HepG2 (cell line): Measurements from ENCODE around the gene WDR18. TPM values are rescaled to one million over a fixed set of nuclear protein-coding genes. Genes with fewer than 3 reads are reported as not detected.

ENCODE experiments used
- AGO2 ChIP-seq: fragments of 200-400 bp; formaldehyde crosslinking; optimal IDR thresholded peaks from 2 replicates; pipeline ENCODE3; 2017; ENCODE audit warnings: mild to moderate bottlenecking, low read depth, low read length, moderate library complexity
- KLF16 ChIP-seq, 2 experiments: sonication (generic) in 1 of 2; formaldehyde crosslinking in 1 of 2; IDR thresholded peaks; 2 replicates each; pipeline versions ENCODE4 v1.6.1 to v1.8.0; 2016 to 2023; ENCODE audit warnings: missing genetic modification reagents in 2 of 2, missing compliant biosample characterization in 1 of 2
- NBN ChIP-seq: fragments of 450-650 bp; conservative IDR thresholded peaks from 2 replicates; pipeline ENCODE4 v1.6.1; 2017
- SP4 ChIP-seq: sonication (generic); formaldehyde crosslinking; IDR thresholded peaks from 2 replicates; pipeline ENCODE4 v1.8.1; 2023; ENCODE audit warnings: mild to moderate bottlenecking, missing genetic modification reagents
- TAF1 ChIP-seq: sonication (generic); formaldehyde crosslinking; IDR thresholded peaks from 2 replicates; pipeline ENCODE4 v1.4.0; 2020; ENCODE audit warnings: missing genetic modification reagents
- ZNF224 ChIP-seq: sonication (generic); formaldehyde crosslinking; IDR thresholded peaks from 2 replicates; pipeline ENCODE4 v1.5.0; 2020; ENCODE audit warnings: mild to moderate bottlenecking, missing genetic modification reagents
- ZNF230 ChIP-seq: sonication (generic); formaldehyde crosslinking; IDR thresholded peaks from 2 replicates; pipeline ENCODE4 v1.4.0; 2020; ENCODE audit warnings: mild to moderate bottlenecking, missing genetic modification reagents
- ZNF790 ChIP-seq: sonication (generic); formaldehyde crosslinking; IDR thresholded peaks from 2 replicates; pipeline ENCODE4 v1.8.0; 2022; ENCODE audit warnings: missing genetic modification reagents, mild to moderate bottlenecking, borderline replicate concordance
- ZSCAN30 ChIP-seq: sonication (generic); formaldehyde crosslinking; IDR thresholded peaks from 2 replicates; pipeline ENCODE4 v1.5.0; 2020; ENCODE audit warnings: mild to moderate bottlenecking, missing genetic modification reagents
- ZZZ3 ChIP-seq: sonication (generic); formaldehyde crosslinking; IDR thresholded peaks from 2 replicates; pipeline ENCODE4 v1.4.0; 2020; ENCODE audit warnings: missing genetic modification reagents, mild to moderate bottlenecking, borderline replicate concordance
- polyA plus RNA-seq, 8 experiments: library from polyadenylated mRNA; depleted of rRNA in 3 of 8; stranded (reverse) in 7 of 8; unstranded in 1 of 8; fragments of >200 nt; fragmentation: Illumina TruSeq in 4 of 8; extraction: Trizol in 4 of 8; gene quantifications; 2 replicates each; pipeline versions ENCODE4 v1.2.1 to v1.2.3, GENCODE V29; 2011 to 2016; ENCODE audit warnings: low read depth in 4 of 8, missing spikeins in 1 of 8, mixed read lengths in 1 of 8; ENCODE audit not compliant: insufficient read depth in 1 of 8
- total RNA-seq, 5 experiments: library from RNA; depleted of rRNA; stranded (reverse); fragments of >200 nt; fragmentation: Illumina TruSeq; extraction: Trizol; gene quantifications; 2 replicates each; pipeline ENCODE4 v1.2.3, GENCODE V29; 2016; ENCODE audit warnings: low read depth in 1 of 5
- TF ChIP-seq, protein P1 (sequence below): sonication (generic); formaldehyde crosslinking; IDR thresholded peaks from 2 replicates; pipeline ENCODE4 v1.4.0; 2020; ENCODE audit warnings: mild to moderate bottlenecking, missing genetic modification reagents
- TF ChIP-seq, protein P2 (sequence below): IDR thresholded peaks from 2 replicates; pipeline ENCODE4 v1.6.1; 2016; ENCODE audit warnings: low read depth, control low read depth
- TF ChIP-seq, protein P3 (sequence below): sonication (generic); formaldehyde crosslinking; IDR thresholded peaks from 2 replicates; pipeline ENCODE4 v1.8.1; 2023; ENCODE audit warnings: mild to moderate bottlenecking, moderate library complexity, missing genetic modification reagents
- TF ChIP-seq, protein P4 (sequence below): IDR thresholded peaks from 2 replicates; pipeline ENCODE4 v1.6.1; 2012; ENCODE audit warnings: inconsistent platforms
- TF ChIP-seq, protein P5 (sequence below): sonication (generic); formaldehyde crosslinking; IDR thresholded peaks from 2 replicates; pipeline ENCODE4 v1.8.0; 2022; ENCODE audit warnings: mild to moderate bottlenecking, missing genetic modification reagents, moderate library complexity
- TF ChIP-seq, protein P6 (sequence below): sonication (generic); formaldehyde crosslinking; IDR thresholded peaks from 2 replicates; pipeline ENCODE4 v1.5.0; 2020; ENCODE audit warnings: missing genetic modification reagents

The WDR18 gene
- total and polyA plus RNA-seq, 2 of the 13 experiments (the other 11 are each of a cell fraction or from before 2014, with no cell fraction given) = 36.4 to 47.6 TPM

DNA sequence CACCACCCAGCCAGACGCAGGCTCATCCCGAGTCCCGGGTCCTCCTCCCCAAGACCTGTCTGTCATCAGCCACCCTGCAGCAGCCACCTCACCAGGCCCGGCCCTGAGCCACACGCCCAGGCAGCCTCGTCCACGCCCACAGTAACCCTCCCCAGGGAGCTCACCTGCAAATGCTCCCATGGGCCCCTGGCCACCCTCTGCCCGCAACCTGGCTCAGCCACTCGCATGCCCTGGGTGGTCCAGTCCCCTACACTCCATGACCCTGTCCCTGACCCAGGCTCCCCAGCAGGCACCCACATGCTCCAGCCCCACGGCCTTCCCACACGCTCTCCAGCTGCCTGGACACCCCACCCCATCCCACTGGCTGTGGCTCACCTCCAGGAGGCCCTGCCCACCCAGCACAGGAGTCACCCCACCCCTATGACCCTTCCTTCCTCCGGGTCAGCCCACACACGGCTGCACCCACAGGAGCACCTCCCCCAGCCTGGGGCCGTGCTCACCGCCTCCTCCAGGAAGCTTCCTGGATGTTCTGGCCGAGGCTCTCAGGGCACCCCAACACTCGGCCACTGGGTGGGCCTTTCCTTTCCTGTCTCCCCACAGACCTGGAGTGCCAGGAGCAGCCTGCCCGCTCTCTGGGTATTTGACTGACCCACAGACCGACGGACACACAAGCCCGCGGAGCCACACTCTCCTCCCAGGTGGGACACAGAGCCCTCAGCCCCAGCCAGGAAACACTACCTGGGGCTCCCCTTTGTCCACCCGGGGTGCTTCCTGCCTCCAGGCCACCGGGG, 33.2 kb downstream of the WDR18 start (continued):
- TF ChIP-seq, protein P1, sequence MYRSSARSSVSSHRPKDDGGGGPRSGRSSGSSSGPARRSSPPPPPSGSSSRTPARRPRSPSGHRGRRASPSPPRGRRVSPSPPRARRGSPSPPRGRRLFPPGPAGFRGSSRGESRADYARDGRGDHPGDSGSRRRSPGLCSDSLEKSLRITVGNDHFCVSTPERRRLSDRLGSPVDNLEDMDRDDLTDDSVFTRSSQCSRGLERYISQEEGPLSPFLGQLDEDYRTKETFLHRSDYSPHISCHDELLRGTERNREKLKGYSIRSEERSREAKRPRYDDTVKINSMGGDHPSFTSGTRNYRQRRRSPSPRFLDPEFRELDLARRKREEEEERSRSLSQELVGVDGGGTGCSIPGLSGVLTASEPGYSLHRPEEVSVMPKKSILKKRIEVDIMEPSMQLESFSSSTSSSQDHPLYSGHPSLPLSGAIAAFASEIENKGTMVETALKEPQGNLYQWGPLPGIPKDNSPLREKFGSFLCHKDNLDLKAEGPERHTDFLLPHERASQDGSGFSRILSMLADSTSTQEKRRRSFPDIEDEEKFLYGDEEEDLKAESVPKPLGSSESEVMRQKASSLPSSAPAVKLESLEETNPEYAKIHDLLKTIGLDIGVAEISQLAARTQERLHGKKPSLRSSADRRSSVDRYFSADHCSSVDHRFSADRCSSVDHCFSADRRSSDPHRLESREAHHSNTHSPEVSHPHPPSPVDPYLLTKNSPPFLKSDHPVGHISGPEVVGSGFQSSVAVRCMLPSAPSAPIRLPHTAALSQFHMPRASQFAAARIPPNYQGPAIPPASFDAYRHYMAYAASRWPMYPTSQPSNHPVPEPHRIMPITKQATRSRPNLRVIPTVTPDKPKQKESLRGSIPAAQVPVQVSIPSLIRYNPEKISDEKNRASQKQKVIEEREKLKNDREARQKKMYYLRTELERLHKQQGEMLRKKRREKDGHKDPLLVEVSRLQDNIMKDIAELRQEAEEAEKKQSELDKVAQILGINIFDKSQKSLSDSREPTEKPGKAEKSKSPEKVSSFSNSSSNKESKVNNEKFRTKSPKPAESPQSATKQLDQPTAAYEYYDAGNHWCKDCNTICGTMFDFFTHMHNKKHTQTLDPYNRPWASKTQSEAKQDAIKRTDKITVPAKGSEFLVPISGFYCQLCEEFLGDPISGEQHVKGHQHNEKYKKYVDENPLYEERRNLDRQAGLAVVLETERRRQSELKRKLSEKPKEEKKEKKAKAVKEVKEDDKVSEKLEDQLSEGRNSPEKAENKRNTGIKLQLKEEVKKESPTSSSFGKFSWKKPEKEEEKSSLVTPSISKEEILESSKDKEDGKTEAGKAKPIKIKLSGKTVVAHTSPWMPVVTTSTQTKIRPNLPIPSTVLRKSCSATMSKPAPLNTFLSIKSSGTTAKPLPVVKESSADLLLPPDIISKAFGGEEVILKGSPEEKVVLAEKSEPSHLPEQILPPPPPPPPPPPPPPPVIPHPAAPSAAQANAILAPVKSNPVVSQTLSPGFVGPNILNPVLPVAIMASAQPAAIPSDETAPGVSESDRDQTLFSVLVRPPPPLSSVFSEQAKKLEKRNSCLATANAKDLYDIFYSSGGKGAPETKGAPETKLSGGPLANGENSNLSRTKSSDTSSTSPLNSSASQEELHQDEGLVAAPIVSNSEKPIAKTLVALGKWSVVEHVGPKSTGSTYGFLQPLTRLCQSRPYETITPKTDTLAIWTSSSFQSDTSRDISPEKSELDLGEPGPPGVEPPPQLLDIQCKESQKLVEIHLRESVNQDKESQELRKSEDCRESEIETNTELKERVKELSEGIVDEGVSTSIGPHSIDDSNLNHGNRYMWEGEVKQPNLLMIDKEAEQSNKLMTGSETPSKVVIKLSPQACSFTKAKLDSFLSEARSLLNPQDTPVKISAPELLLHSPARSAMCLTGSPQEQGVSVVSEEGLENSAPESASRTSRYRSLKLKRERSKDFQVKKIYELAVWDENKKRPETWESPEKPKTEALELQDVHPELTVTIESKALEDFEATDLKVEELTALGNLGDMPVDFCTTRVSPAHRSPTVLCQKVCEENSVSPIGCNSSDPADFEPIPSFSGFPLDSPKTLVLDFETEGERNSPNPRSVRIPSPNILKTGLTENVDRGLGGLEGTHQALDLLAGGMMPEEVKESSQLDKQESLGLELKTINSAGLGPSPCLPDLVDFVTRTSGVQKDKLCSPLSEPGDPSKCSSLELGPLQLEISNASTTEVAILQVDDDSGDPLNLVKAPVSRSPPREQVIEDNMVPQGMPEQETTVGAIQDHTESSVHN (CRISPR knock-in tag) = no peak
- TF ChIP-seq, protein P2, sequence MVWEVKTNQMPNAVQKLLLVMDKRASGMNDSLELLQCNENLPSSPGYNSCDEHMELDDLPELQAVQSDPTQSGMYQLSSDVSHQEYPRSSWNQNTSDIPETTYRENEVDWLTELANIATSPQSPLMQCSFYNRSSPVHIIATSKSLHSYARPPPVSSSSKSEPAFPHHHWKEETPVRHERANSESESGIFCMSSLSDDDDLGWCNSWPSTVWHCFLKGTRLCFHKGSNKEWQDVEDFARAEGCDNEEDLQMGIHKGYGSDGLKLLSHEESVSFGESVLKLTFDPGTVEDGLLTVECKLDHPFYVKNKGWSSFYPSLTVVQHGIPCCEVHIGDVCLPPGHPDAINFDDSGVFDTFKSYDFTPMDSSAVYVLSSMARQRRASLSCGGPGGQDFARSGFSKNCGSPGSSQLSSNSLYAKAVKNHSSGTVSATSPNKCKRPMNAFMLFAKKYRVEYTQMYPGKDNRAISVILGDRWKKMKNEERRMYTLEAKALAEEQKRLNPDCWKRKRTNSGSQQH (CRISPR knock-in tag) = no peak
- TF ChIP-seq ZSCAN30 (CRISPR knock-in tag) (no peak), ZZZ3 (no peak), SP4 (CRISPR knock-in tag) (peak; percentile 26; the same call in 1 of the 2 replicates), ZNF224 (CRISPR knock-in tag) (no peak), ZNF230 (no peak), TAF1 (CRISPR knock-in tag) (no peak), NBN (no peak), KLF16 (CRISPR knock-in tag; IDR thresholded peaks at IDR 0.05) (no peak), AGO2 (peak; percentile 77), ZNF790 (CRISPR knock-in tag) (no peak)
- TF ChIP-seq, protein P3, sequence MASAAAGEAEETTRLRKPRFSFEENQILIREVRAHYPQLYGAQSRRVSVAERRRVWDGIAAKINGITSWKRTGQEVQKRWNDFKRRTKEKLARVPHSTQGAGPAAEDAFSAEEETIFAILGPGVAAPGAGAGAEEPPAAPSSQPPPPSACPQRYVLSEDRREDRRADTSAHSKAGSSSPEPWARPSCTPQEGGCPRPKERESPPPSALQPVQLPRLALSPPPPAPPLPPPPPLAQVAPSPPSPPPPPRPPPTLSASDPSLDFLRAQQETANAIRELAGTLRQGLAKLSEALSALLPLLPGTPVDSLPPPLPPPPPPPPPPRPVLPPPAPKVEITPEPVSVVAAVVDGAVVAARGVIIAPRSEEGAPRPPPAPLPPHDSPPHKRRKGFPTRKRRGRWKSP = no peak
- TF ChIP-seq, protein P4, sequence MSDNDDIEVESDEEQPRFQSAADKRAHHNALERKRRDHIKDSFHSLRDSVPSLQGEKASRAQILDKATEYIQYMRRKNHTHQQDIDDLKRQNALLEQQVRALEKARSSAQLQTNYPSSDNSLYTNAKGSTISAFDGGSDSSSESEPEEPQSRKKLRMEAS = no peak; the same call in 1 of the 2 replicates
- TF ChIP-seq, protein P5, sequence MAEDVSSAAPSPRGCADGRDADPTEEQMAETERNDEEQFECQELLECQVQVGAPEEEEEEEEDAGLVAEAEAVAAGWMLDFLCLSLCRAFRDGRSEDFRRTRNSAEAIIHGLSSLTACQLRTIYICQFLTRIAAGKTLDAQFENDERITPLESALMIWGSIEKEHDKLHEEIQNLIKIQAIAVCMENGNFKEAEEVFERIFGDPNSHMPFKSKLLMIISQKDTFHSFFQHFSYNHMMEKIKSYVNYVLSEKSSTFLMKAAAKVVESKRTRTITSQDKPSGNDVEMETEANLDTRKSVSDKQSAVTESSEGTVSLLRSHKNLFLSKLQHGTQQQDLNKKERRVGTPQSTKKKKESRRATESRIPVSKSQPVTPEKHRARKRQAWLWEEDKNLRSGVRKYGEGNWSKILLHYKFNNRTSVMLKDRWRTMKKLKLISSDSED (CRISPR knock-in tag) = no peak
- TF ChIP-seq, protein P6, sequence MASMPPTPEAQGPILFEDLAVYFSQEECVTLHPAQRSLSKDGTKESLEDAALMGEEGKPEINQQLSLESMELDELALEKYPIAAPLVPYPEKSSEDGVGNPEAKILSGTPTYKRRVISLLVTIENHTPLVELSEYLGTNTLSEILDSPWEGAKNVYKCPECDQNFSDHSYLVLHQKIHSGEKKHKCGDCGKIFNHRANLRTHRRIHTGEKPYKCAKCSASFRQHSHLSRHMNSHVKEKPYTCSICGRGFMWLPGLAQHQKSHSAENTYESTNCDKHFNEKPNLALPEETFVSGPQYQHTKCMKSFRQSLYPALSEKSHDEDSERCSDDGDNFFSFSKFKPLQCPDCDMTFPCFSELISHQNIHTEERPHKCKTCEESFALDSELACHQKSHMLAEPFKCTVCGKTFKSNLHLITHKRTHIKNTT (CRISPR knock-in tag) = no peak
